Mucosa of stomach (tissue), 1 donor: ENCODE measurements around the gene URI1.

Experiments used
- H3K27me3 ChIP-seq: one replicate; pipeline ENCODE4 v1.7.0; 2013; ENCODE audit warnings: mild to moderate bottlenecking, low read length; ENCODE audit not compliant: control insufficient read depth, insufficient read depth
- H3K36me3 ChIP-seq: one replicate; pipeline ENCODE4 v1.7.0; 2013; ENCODE audit warnings: low read length; ENCODE audit not compliant: control insufficient read depth, insufficient read depth
- H3K4me1 ChIP-seq: one replicate; pipeline ENCODE4 v1.7.0; 2013; ENCODE audit warnings: mild to moderate bottlenecking, low read length; ENCODE audit not compliant: control insufficient read depth, insufficient read depth
- H3K4me3 ChIP-seq: one replicate; pipeline ENCODE4 v1.7.0; 2013; ENCODE audit warnings: low read length
- H3K9ac ChIP-seq: one replicate; pipeline ENCODE4 v1.7.0; 2013; ENCODE audit warnings: mild to moderate bottlenecking, low read length, moderate library complexity
- H3K9me3 ChIP-seq: one replicate; pipeline ENCODE4 v1.7.0; 2013; ENCODE audit warnings: mild to moderate bottlenecking, low read length, moderate library complexity; ENCODE audit not compliant: control insufficient read depth
- donor health status: Pancreatic carcinoma.

Gene URI1

DNA sequence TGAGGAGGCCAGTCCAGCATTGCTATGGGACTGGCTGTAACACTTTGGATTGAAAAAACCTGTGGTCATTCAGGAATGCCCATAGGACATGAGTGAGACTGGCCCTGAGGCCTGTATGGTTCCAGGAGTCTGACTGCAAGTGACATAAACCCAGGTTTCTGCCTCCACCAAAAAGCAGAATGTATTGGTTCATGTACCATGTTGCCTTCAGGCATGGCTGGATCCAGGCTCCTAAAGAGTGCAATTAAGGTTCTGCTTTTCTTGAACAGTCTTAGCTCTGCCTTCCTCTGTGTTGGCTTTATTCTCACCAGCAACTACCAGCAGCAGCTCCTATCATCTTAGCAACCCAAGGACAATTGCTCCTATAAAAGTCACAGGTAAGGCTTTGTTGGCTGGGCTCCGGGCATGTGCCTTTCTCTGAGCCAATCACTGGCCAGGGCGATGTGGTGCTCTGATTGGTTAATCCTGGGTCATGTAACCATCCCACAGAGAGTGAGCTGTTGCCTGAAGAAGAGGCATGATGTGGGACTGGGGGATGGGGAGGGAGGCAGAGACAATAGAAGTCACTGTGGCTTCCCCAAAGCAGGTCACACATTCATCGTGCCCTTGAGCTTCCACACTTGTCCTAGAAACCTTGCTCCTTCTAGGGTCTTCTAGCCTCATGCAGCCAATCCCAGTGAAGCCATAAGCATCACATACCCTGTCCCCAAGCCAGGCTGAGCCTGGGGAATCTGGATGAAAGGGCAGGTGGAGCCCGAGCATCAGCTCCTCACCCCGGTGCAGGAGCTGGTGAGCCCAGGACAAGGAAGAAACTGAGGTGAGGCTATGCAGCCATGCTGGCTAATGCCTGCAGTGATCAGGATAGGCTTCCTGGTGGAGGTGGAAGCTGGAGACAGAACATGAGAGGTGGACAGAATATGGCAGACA, 123.9 kb downstream of the URI1 start:
- Histone ChIP-seq H3K27me3 (no peaks in the 10 kb centered on the region), H3K9ac (no peak overlapping the region), H3K9me3 (no peaks in the 10 kb centered on the region), H3K36me3 (no peaks in the 10 kb centered on the region), H3K4me3 (no peak overlapping the region), H3K4me1 (no peaks in the 10 kb centered on the region)
